HepG2 (cell line): ENCODE measurements around the gene CREB3. TPM values are rescaled to one million over a fixed set of nuclear protein-coding genes. Genes with fewer than 3 reads are reported as not detected.

Source experiments
- ATAC-seq: fragments of 200-7000 bp; cut with Tn5 transposase; 3 replicates; pipeline ENCODE4 v1.9.1; 2020; ENCODE audit warnings: mild to moderate bottlenecking, moderate library complexity
- BruUV-seq: library from RNA; stranded (reverse); fragments of 400-500 nt; replicated peaks from 2 replicates; lab custom pipeline; 2021; lab: Mats Ljungman, UMichigan
- CTCF ChIA-PET: fragments of 300-600 bp; formaldehyde crosslinking; extraction: SDS; loops from one replicate; lab custom pipeline; 2021; ENCODE audit warnings: low total read pairs, inconsistent platforms, low intra/inter-chr PET ratio; lab: Yijun Ruan, JAX
- POLR2A ChIA-PET: fragments of 350-600 bp; sonication (Branson Sonifier 250); formaldehyde crosslinking; loops from one replicate; lab custom pipeline; 2020; ENCODE audit warnings: antibody characterized with exemption, inconsistent platforms; lab: Yijun Ruan, JAX
- DNase-seq: peaks from one replicate; pipeline ENCODE4 v3.0.0-alpha.2; 2015; ENCODE audit warnings: low spot score
- FAIRE-seq: peaks from 3 replicates; lab custom pipeline; 2011; peaks lifted over from hg19 to GRCh38; lab: Jason Lieb, UNC
- H2AFZ ChIP-seq: one replicate; pipeline ENCODE4 v1.6.1; 2011; ENCODE audit warnings: low read length, inconsistent platforms
- H3K27ac ChIP-seq: fragments of 300-600 bp; 3 replicates; pipeline ENCODE4 v1.8.0; 2011; ENCODE audit warnings: mixed run types, mild to moderate bottlenecking, mixed read lengths, low read length, inconsistent platforms; ENCODE audit not compliant: insufficient read depth; ENCODE audit errors: extremely low read length
- H3K27me3 ChIP-seq, 2 experiments: fragments of 200-600 bp in 1 of 2; 2 replicates in 1 of 2; 3 replicates in 1 of 2; pipeline versions ENCODE4 v1.6.0 to v1.8.0; 2011; ENCODE audit warnings: low read length in 2 of 2, mild to moderate bottlenecking in 2 of 2, moderate library complexity in 2 of 2, inconsistent platforms in 1 of 2; ENCODE audit not compliant: insufficient read depth in 2 of 2, control insufficient read depth in 1 of 2
- H3K36me3 ChIP-seq, 2 experiments: fragments of 200-600 bp in 1 of 2; replicated peaks in 1 of 2; 2 replicates in 1 of 2; 3 replicates in 1 of 2; pipeline versions ENCODE4 v1.5.1 to v1.8.0; 2011; ENCODE audit warnings: low read length in 2 of 2, inconsistent platforms in 1 of 2; ENCODE audit not compliant: insufficient read depth in 2 of 2, control insufficient read depth in 1 of 2
- H3K4me1 ChIP-seq: 2 replicates; pipeline ENCODE4 v1.5.1; 2012; ENCODE audit warnings: low read length, inconsistent platforms; ENCODE audit not compliant: insufficient read depth
- H3K4me2 ChIP-seq: 2 replicates; pipeline ENCODE4 v1.6.0; 2011; ENCODE audit warnings: low read depth, low read length, inconsistent platforms
- H3K4me3 ChIP-seq, 3 experiments: fragments of 200-600 bp in 1 of 3; sonication (generic), shearing (Covaris generic) in 1 of 3; replicated peaks in 1 of 3; 2 replicates each; pipeline ENCODE4 v1.5.1; 2011 to 2016; ENCODE audit warnings: low read length in 3 of 3, inconsistent platforms in 2 of 3, low read depth in 2 of 3, mild to moderate bottlenecking in 2 of 3, control low read depth in 1 of 3, mixed read lengths in 1 of 3; ENCODE audit not compliant: insufficient read depth in 1 of 3
- H3K79me2 ChIP-seq: one replicate; pipeline ENCODE4 v1.6.1; 2011; ENCODE audit warnings: low read length, inconsistent platforms; ENCODE audit not compliant: insufficient read depth
- H3K9ac ChIP-seq: 2 replicates; pipeline ENCODE4 v1.6.0; 2011; ENCODE audit warnings: mild to moderate bottlenecking, low read depth, low read length, inconsistent platforms; ENCODE audit not compliant: insufficient read depth
- H3K9me3 ChIP-seq: 2 replicates; pipeline ENCODE4 v1.5.1; 2012; ENCODE audit warnings: mild to moderate bottlenecking, low read length
- H4K20me1 ChIP-seq: 2 replicates; pipeline ENCODE4 v1.6.0; 2011; ENCODE audit warnings: inconsistent platforms, mild to moderate bottlenecking, low read length, moderate library complexity; ENCODE audit not compliant: insufficient read depth
- AGO2 ChIP-seq: fragments of 200-400 bp; formaldehyde crosslinking; optimal IDR thresholded peaks from 2 replicates; pipeline ENCODE3; 2017; ENCODE audit warnings: mild to moderate bottlenecking, low read depth, low read length, moderate library complexity
- ETS1 ChIP-seq: sonication (generic); formaldehyde crosslinking; IDR thresholded peaks from 2 replicates; pipeline ENCODE4 v1.4.0; 2020; ENCODE audit warnings: missing genetic modification reagents
- ETV6 ChIP-seq: sonication (generic); formaldehyde crosslinking; conservative IDR thresholded peaks from 2 replicates; pipeline ENCODE4 v1.4.0; 2020; ENCODE audit warnings: missing genetic modification reagents
- ZNF614 ChIP-seq: IDR thresholded peaks from 2 replicates; pipeline ENCODE4 v1.6.1; 2018; ENCODE audit warnings: missing biosample characterization, missing genetic modification reagents, inconsistent platforms, borderline replicate concordance
- ZNF816 ChIP-seq: sonication (generic); formaldehyde crosslinking; IDR thresholded peaks from 2 replicates; pipeline ENCODE4 v1.8.0; 2022; ENCODE audit warnings: missing genetic modification reagents, mild to moderate bottlenecking, borderline replicate concordance
- ZUFSP ChIP-seq: sonication (generic); formaldehyde crosslinking; IDR thresholded peaks from 2 replicates; pipeline ENCODE4 v1.9.0; 2021; ENCODE audit warnings: missing genetic modification reagents, mild to moderate bottlenecking, borderline replicate concordance
- WGBS: methylation state at CpG from one replicate; pipeline ENCODE4 v1.1.6; 2017; ENCODE audit warnings: low lambda C conversion rate; 5-methylcytosine and 5-hydroxymethylcytosine counted together
- in situ Hi-C: cut with HindIII; loops from 2 replicates; pipeline ENCODE4 v1.10.0; 2017; ENCODE audit warnings: low pct_unique_long_range_greater_than_20kb; ENCODE audit not compliant: extremely low pct_ligation_motif_present
- intact Hi-C: fragments of 100-400 bp; cut with micrococcal nuclease; formaldehyde crosslinking; loops from one replicate; pipeline ENCODE4 v1.10.0; 2022; ENCODE audit not compliant: unreplicated experiment
- polyA plus RNA-seq, 8 experiments: library from polyadenylated mRNA; depleted of rRNA in 3 of 8; stranded (reverse) in 7 of 8; unstranded in 1 of 8; fragments of >200 nt; fragmentation: Illumina TruSeq in 4 of 8; extraction: Trizol in 4 of 8; gene quantifications; 2 replicates each; pipeline versions ENCODE4 v1.2.1 to v1.2.3, GENCODE V29; 2011 to 2016; ENCODE audit warnings: low read depth in 4 of 8, missing spikeins in 1 of 8, mixed read lengths in 1 of 8; ENCODE audit not compliant: insufficient read depth in 1 of 8
- total RNA-seq, 5 experiments: library from RNA; depleted of rRNA; stranded (reverse); fragments of >200 nt; fragmentation: Illumina TruSeq; extraction: Trizol; gene quantifications; 2 replicates each; pipeline ENCODE4 v1.2.3, GENCODE V29; 2016; ENCODE audit warnings: low read depth in 1 of 5

CREB3 gene
- total and polyA plus RNA-seq, 2 of the 13 experiments (the other 11 are each of a cell fraction or from before 2014, with no cell fraction given) = 11.1 to 34.2 TPM

GRCh38 chr9:35714579-35715252, 17.8 kb upstream of the CREB3 start:
- H3K36me3 ChIP-seq = peaks cover 57 to 92% of the 10 kb centered on the region in 2 experiments
- TF ChIP-seq ZUFSP (CRISPR knock-in tag) (no peak), ZNF816 (CRISPR knock-in tag) (no peak), ZNF614 (no peak), ETS1 (CRISPR knock-in tag) (no peak), ETV6 (no peak), AGO2 (peak; percentile 10)
- H3K9ac ChIP-seq = no peak overlapping the region

More at GRCh38 chr9:35714579-35715252, 17.8 kb upstream of the CREB3 start:
- in situ Hi-C loops (no loop called here), intact Hi-C loops (no loop called here)
- Histone ChIP-seq H3K4me3 (no peak overlapping the region), H4K20me1 (no peaks in the 10 kb centered on the region), H3K9me3 (no peaks in the 10 kb centered on the region), H3K27me3 (no peaks in the 10 kb centered on the region), H3K79me2 (no peaks in the 10 kb centered on the region), H3K27ac (no peak overlapping the region), H3K4me2 (no peak overlapping the region), H3K4me1 (no peaks in the 10 kb centered on the region), H2AFZ (no peak overlapping the region)
- ATAC-seq (no peak), FAIRE-seq (no peak), DNase-seq (no peak)
- BruUV-seq = no TSS peak
- ChIA-PET POLR2A (interaction anchor here (0.9 to 2.1 kb wide), 3 partner anchors 13 to 50 kb away, joined by 3 to 9 read pairs (median 4); partner anchors contain the start of gene ARHGEF39), CTCF (no interaction called here)
- WGBS = 98% methylated on average over 13 of the region's 13 CpGs
